DND-41 (cell line): ENCODE measurements around the gene SEMA3D.

Experiments
- ATAC-seq: fragments of 200-7000 bp; cut with Tn5 transposase; 3 replicates; pipeline ENCODE4 v1.9.1; 2021; ENCODE audit warnings: low read depth; ENCODE audit not compliant: insufficient read depth
- DNase-seq: peaks from one replicate; pipeline ENCODE4 v3.0.0-alpha.2; 2020
- H2AFZ ChIP-seq: 2 replicates; pipeline ENCODE4 v1.6.0; 2012; ENCODE audit warnings: low read depth, low read length
- H3K27ac ChIP-seq: 2 replicates; pipeline ENCODE4 v1.5.1; 2012; ENCODE audit warnings: low read length, inconsistent platforms
- H3K27me3 ChIP-seq: fragments of 200-600 bp; sonication (generic); 2 replicates; pipeline ENCODE4 v1.6.0; 2012; ENCODE audit warnings: low read length, mild to moderate bottlenecking, inconsistent platforms; ENCODE audit not compliant: insufficient read depth, poor library complexity
- H3K36me3 ChIP-seq: 2 replicates; pipeline ENCODE4 v1.5.1; 2012; ENCODE audit warnings: low read length, inconsistent platforms; ENCODE audit not compliant: insufficient read depth
- H3K4me1 ChIP-seq: 2 replicates; pipeline ENCODE4 v1.5.1; 2012; ENCODE audit warnings: mild to moderate bottlenecking, low read length; ENCODE audit not compliant: insufficient read depth
- H3K4me2 ChIP-seq: 2 replicates; pipeline ENCODE4 v1.6.0; 2012; ENCODE audit warnings: mild to moderate bottlenecking, moderate library complexity, low read length, inconsistent platforms; ENCODE audit not compliant: insufficient read depth
- H3K4me3 ChIP-seq, 2 experiments: fragments of 200-600 bp in 1 of 2; shearing (Covaris generic) in 1 of 2; 2 replicates each; pipeline ENCODE4 v1.5.1; 2012 to 2016; ENCODE audit warnings: inconsistent platforms in 2 of 2, low read length in 2 of 2, mild to moderate bottlenecking in 2 of 2, low read depth in 1 of 2, moderate library complexity in 1 of 2
- H3K79me2 ChIP-seq: 2 replicates; pipeline ENCODE4 v1.6.0; 2012; ENCODE audit warnings: low read length, inconsistent platforms; ENCODE audit not compliant: insufficient read depth
- H3K9ac ChIP-seq: 2 replicates; pipeline ENCODE4 v1.6.0; 2012; ENCODE audit warnings: low read depth, mild to moderate bottlenecking, inconsistent platforms, low read length, moderate library complexity
- H3K9me3 ChIP-seq: 2 replicates; pipeline ENCODE4 v1.5.1; 2012; ENCODE audit warnings: low read length, moderate library complexity, mild to moderate bottlenecking, inconsistent platforms; ENCODE audit not compliant: insufficient read depth, severe bottlenecking
- H4K20me1 ChIP-seq: 2 replicates; pipeline ENCODE4 v1.6.0; 2012; ENCODE audit warnings: low read length; ENCODE audit not compliant: insufficient read depth
- CTCF ChIP-seq: IDR thresholded peaks from 2 replicates; pipeline ENCODE4 v1.5.1; 2012; ENCODE audit warnings: borderline replicate concordance, low read length, moderate library complexity, mild to moderate bottlenecking; ENCODE audit not compliant: poor library complexity, severe bottlenecking; ENCODE audit errors: extremely low read depth
- EZH2 ChIP-seq: IDR thresholded peaks from 3 replicates; pipeline ENCODE4 v1.6.1; 2012; ENCODE audit warnings: borderline replicate concordance, low read depth, mild to moderate bottlenecking, moderate library complexity, low read length, inconsistent platforms; ENCODE audit not compliant: severe bottlenecking

Gene SEMA3D

GRCh38 chr7:85144771-85145170, 42.1 kb downstream of the SEMA3D start:
- H3K4me2 ChIP-seq, result no peak overlapping the region
- no peaks in the 10 kb centered on the region for H4K20me1 ChIP-seq
- no peak overlapping the region for H3K27ac ChIP-seq
- H3K79me2 ChIP-seq, result no peaks in the 10 kb centered on the region
- H3K36me3 ChIP-seq, result no peaks in the 10 kb centered on the region
- H3K4me1 ChIP-seq, result no peaks in the 10 kb centered on the region
- no peaks in the 10 kb centered on the region for H3K9me3 ChIP-seq
- ATAC-seq, result no peak
- no peaks in the 10 kb centered on the region for H3K27me3 ChIP-seq
- H3K9ac ChIP-seq, result no peak overlapping the region
- H3K4me3 ChIP-seq, result no peak overlapping the region
- no peak for DNase-seq
- TF ChIP-seq EZH2 (no peak), CTCF (no peak)
- no peak overlapping the region for H2AFZ ChIP-seq

GRCh38 chr7:85135977-85136376, 50.9 kb downstream of the SEMA3D start:
- DNase-seq (no peak), ATAC-seq (no peak)
- no peaks in the 10 kb centered on the region for H3K27me3 ChIP-seq
- no peak overlapping the region for H3K27ac ChIP-seq
- no peaks in the 10 kb centered on the region for H4K20me1 ChIP-seq
- H3K4me2 ChIP-seq, result no peak overlapping the region
- no peak overlapping the region for H2AFZ ChIP-seq
- H3K4me1 ChIP-seq, result no peaks in the 10 kb centered on the region
- no peak overlapping the region for H3K9ac ChIP-seq
- no peak overlapping the region for H3K4me3 ChIP-seq
- TF ChIP-seq EZH2, result no peak
- no peak for TF ChIP-seq CTCF
- H3K9me3 ChIP-seq, result no peaks in the 10 kb centered on the region
- no peaks in the 10 kb centered on the region for H3K79me2 ChIP-seq
- H3K36me3 ChIP-seq, result no peaks in the 10 kb centered on the region

- Histone ChIP-seq H3K4me1 (no peaks in the 10 kb centered on the region), H3K79me2 (no peaks in the 10 kb centered on the region), H3K9ac (no peak overlapping the region), H3K4me3 (no peak overlapping the region), H4K20me1 (no peaks in the 10 kb centered on the region), H2AFZ (no peak overlapping the region), H3K27me3 (no peaks in the 10 kb centered on the region), H3K4me2 (no peak overlapping the region), H3K36me3 (no peaks in the 10 kb centered on the region), H3K9me3 (no peaks in the 10 kb centered on the region), H3K27ac (no peak overlapping the region)
- TF ChIP-seq CTCF (no peak), EZH2 (no peak)
- DNase-seq (no peak), ATAC-seq (no peak)
These were observed 53.3 kb downstream of the SEMA3D start for GRCh38 chr7:85133560-85133959.

- Histone ChIP-seq H3K27ac (no peak overlapping the region), H3K4me3 (no peak overlapping the region), H3K4me1 (no peaks in the 10 kb centered on the region), H3K4me2 (no peak overlapping the region), H3K9me3 (no peaks in the 10 kb centered on the region), H4K20me1 (no peaks in the 10 kb centered on the region), H3K27me3 (no peaks in the 10 kb centered on the region), H2AFZ (no peak overlapping the region), H3K9ac (no peak overlapping the region), H3K36me3 (no peaks in the 10 kb centered on the region), H3K79me2 (no peaks in the 10 kb centered on the region)
- DNase-seq (no peak), ATAC-seq (no peak)
- TF ChIP-seq EZH2 (no peak), CTCF (no peak)
These were observed 53.9 kb downstream of the SEMA3D start for GRCh38 chr7:85133006-85133405.
